Measurements from ENCODE around the gene UBL3. TPM values are rescaled to one million over a fixed set of nuclear protein-coding genes. Genes with fewer than 3 reads are reported as not detected.

Gene UBL3
- polyA plus RNA-seq, 2 of the 4 experiments (the other 2 are of a cell fraction) = 9.2 to 17.1 TPM

GRCh38 chr13:29855784-29856183 is 5.4 kb upstream of the UBL3 start:
- Histone ChIP-seq H3K4me3 (no peak overlapping the region), H3K9me3 (no peaks in the 10 kb centered on the region), H3K4me2 (no peak overlapping the region), H3K4me1 (peaks cover 20% of the 10 kb centered on the region), H3K27ac (no peak overlapping the region)
- no peak for FAIRE-seq
- ATAC-seq = no peak
- TF ChIP-seq RCOR1 (IDR thresholded peaks at IDR 0.05; ENCODE audit: low read depth, low read length) (no peak), NFE2L2 (conservative IDR thresholded peaks at IDR 0.05; ENCODE audit: low read length) (no peak), CHD4 (IDR thresholded peaks at IDR 0.05; ENCODE audit: borderline replicate concordance) (no peak), HOXB5 (CRISPR knock-in tag; IDR thresholded peaks at IDR 0.05) (no peak), HOXB13 (CRISPR knock-in tag; IDR thresholded peaks at IDR 0.05; ENCODE audit: low read depth) (no peak), FOSL2 (IDR thresholded peaks at IDR 0.05) (no peak), FOSL2 (CRISPR knock-in tag; IDR thresholded peaks at IDR 0.05) (no peak), RFX5 (IDR thresholded peaks at IDR 0.05) (no peak), MAX (IDR thresholded peaks at IDR 0.05) (no peak), GATA3 (IDR thresholded peaks at IDR 0.05; ENCODE audit: borderline replicate concordance) (no peak), HEYL (CRISPR knock-in tag; IDR thresholded peaks at IDR 0.05) (no peak), POLR2A (IDR thresholded peaks at IDR 0.05; ENCODE audit: low read length) (no peak), TFCP2L1 (CRISPR knock-in tag; IDR thresholded peaks at IDR 0.05) (no peak), CBX2 (IDR thresholded peaks at IDR 0.05; ENCODE audit: borderline replicate concordance, low read depth) (no peak), NPAS2 (CRISPR knock-in tag; IDR thresholded peaks at IDR 0.05; ENCODE audit: borderline replicate concordance) (no peak), ZNF302 (CRISPR knock-in tag; IDR thresholded peaks at IDR 0.05) (no peak), RARB (CRISPR knock-in tag; IDR thresholded peaks at IDR 0.05) (no peak)
- TF ChIP-seq, protein P1, sequence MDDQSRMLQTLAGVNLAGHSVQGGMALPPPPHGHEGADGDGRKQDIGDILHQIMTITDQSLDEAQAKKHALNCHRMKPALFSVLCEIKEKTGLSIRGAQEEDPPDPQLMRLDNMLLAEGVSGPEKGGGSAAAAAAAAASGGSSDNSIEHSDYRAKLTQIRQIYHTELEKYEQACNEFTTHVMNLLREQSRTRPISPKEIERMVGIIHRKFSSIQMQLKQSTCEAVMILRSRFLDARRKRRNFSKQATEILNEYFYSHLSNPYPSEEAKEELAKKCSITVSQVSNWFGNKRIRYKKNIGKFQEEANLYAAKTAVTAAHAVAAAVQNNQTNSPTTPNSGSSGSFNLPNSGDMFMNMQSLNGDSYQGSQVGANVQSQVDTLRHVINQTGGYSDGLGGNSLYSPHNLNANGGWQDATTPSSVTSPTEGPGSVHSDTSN (IDR thresholded peaks at IDR 0.05) = no peak
- CTCF ChIA-PET = no interaction called here
- POLR2A ChIA-PET = no interaction called here
- WGBS (ENCODE audit: missing lambda C conversion rate) = 73% methylated on average over 4 of the region's 4 CpGs
- DNase-seq (ENCODE audit: low read depth in 1 of 2, low spot score in 1 of 2) = no peak

- 84% methylated on average over 4 of the region's 4 CpGs for WGBS (ENCODE audit: missing lambda C conversion rate)
- Histone ChIP-seq H3K4me1 (peaks cover 21% of the 10 kb centered on the region), H3K4me3 (no peak overlapping the region), H3K9me3 (no peaks in the 10 kb centered on the region), H3K4me2 (no peak overlapping the region), H3K27ac (no peak overlapping the region)
- FAIRE-seq = no peak
- ChIA-PET POLR2A (no interaction called here), CTCF (no interaction called here)
- ATAC-seq = no peak
- no peak for DNase-seq (ENCODE audit: low read depth in 1 of 2, low spot score in 1 of 2)
- TF ChIP-seq SREBF2 (IDR thresholded peaks at IDR 0.05) = no peak
- no peak for TF ChIP-seq HMGXB4 (CRISPR knock-in tag; IDR thresholded peaks at IDR 0.05; ENCODE audit: borderline replicate concordance)
- no peak for TF ChIP-seq CHD2 (IDR thresholded peaks at IDR 0.05; ENCODE audit: low read length, partially characterized antibody)
- no peak for TF ChIP-seq NR3C1 (IDR thresholded peaks at IDR 0.05)
- no peak for TF ChIP-seq HES2 (IDR thresholded peaks at IDR 0.05)
- no peak for TF ChIP-seq EP300 (IDR thresholded peaks at IDR 0.05)
- TF ChIP-seq, protein P2, sequence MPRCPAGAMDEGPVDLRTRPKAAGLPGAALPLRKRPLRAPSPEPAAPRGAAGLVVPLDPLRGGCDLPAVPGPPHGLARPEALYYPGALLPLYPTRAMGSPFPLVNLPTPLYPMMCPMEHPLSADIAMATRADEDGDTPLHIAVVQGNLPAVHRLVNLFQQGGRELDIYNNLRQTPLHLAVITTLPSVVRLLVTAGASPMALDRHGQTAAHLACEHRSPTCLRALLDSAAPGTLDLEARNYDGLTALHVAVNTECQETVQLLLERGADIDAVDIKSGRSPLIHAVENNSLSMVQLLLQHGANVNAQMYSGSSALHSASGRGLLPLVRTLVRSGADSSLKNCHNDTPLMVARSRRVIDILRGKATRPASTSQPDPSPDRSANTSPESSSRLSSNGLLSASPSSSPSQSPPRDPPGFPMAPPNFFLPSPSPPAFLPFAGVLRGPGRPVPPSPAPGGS (IDR thresholded peaks at IDR 0.05) = no peak
- TF ChIP-seq, protein P1 (IDR thresholded peaks at IDR 0.05) = no peak
These were observed 4.6 kb upstream of the UBL3 start for GRCh38 chr13:29855009-29855408.
